ENCODE measurements around the gene MCEE. TPM values are rescaled to one million over a fixed set of nuclear protein-coding genes. Genes with fewer than 3 reads are reported as not detected.
A peak's percentile ranks its signal among the peaks of the same experiment; 100 is the strongest.
"Not testable (repeated sequence)": the region's sequence is repeated elsewhere in the genome, so short reads cannot be mapped to it uniquely, and the experiment has no call there.

The MCEE gene
- total RNA-seq, 1 donor from 2014 or later, result 25.1 TPM

DNA sequence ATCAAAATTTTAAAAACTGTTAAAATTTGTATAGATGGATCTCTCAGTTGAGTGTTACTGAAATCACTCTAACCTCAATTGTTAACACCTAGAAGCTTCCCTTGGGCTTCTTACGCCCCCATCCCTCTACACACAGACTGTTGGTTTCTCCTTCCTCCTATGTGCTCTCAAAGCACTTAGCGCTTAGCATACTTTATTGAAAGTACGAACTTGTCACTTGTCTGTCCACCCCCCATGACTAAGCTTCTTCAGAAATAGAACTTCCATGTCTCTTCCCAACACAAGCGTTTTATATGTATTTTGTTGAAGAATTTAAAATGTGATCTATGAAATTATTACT, 846 bp upstream of the MCEE start:
- ATAC-seq (no peak), DNase-seq (ENCODE audit: low spot score) (no peak)
- intact Hi-C loops (cut with DNase I), result no loop called here

DNA sequence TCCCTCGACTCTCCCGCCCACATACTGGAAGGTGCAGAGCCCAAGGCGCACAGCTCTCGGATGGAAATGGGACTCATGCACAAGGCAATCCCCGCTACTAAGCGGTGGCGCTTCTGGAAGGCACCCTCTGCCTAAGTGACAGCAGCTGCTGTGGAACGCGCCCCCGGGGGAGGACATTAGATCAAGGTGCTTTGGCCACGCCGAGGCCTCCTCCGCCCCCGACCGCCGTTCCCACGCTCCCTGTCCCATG, 202 bp downstream of the MCEE start:
- no peak for DNase-seq (ENCODE audit: low spot score)
- ATAC-seq, result peak; percentile 72
- intact Hi-C loops (cut with DNase I), result no loop called here

DNA sequence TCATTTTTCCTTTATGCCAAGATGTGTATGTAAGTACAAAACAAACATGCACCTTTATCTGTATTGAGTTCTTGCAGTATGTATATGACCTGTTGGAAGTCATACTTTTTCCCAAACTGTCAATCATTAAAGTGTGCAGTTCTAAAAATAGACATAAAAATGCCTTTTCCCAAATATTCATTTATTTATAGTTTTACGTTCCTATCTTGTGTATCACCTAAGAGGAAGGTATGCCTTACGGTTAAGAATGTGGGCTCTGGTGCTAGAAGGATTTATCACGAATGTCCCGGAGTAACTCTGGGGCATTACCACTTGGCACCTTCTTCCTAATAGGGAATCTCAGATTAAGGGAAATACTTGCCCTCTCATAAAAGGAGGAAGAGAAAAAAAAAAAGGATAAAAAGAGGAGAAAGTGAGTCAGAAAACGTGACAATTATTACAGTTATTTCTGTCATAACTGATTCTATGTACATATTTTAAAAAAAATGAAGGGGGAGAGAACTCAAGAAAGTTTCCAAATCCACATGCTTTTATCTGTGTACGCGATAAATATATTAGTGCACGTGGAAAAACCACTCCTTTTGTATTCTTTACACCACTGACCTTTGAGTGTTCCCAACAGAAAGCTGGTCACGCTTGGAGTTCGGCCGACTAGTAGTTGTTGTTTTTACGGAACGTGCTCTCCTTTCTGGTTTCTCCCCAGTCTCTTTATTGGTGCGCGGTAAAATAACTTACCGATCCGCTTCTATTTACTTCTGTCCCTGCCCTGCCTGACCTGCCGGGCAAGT, 721 bp downstream of the MCEE start:
- intact Hi-C loops (cut with DNase I), result no loop called here
- ATAC-seq (no peak), DNase-seq (ENCODE audit: low spot score) (no peak)

DNA sequence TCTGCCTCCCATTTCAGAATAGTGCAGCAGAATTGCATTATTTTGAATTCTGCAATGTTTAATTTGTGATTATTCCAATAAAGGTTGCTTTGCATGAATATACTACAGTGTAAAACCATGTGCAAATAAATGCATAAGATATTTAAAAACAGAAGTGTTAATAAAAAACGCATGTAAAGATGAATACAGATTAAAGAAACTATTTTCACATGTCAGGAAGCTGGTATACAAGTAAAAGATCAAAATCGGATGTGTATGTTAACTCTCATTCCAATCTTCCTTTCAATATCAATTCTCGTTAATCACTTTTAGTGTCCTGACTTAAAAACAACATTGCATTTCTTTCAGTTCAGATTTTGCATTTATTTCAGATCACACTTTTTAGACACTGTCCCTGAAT, 3.1 kb downstream of the MCEE start:
- intact Hi-C loops (cut with DNase I), result no loop called here
- ATAC-seq, result no peak
- no peak for DNase-seq (ENCODE audit: low spot score)

DNA sequence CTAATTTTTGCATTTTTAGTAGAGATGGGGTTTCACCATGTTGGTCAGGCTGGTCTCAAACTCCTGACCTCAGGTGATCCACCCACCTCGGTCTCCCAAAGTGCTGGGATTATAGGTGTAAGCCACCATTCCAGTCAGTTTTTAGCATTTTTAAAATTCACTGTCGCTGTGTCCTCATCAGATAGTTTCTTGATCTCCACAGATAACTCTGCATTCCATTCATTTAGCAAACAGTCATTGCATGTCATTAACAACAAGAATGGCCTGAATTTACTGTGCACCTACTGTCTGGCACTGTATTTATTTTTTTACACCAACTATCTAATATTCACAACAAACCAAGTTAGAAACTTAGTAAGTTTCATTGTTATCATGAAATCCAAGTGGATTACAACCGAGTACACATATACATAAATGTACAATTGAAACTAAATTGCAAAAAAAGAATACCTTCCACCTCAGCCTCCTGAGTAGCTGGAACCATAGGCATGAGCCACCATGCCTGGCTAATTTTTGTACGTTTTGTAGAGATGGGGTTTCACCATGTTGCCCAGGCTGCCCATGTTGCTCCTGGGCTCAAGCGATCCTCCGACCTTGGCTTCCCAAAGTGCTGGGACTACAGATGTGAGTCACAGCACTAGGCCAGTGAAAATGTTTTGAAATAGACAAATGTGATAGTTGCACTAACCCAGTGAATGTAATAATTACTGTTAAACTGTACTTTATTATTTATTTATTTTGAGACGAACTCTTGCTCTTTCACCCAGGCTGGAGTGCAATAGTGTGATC, 4.3 kb downstream of the MCEE start:
- ATAC-seq (no peak), DNase-seq (ENCODE audit: low spot score) (no peak)
- intact Hi-C loops (cut with DNase I), result no loop called here

DNA sequence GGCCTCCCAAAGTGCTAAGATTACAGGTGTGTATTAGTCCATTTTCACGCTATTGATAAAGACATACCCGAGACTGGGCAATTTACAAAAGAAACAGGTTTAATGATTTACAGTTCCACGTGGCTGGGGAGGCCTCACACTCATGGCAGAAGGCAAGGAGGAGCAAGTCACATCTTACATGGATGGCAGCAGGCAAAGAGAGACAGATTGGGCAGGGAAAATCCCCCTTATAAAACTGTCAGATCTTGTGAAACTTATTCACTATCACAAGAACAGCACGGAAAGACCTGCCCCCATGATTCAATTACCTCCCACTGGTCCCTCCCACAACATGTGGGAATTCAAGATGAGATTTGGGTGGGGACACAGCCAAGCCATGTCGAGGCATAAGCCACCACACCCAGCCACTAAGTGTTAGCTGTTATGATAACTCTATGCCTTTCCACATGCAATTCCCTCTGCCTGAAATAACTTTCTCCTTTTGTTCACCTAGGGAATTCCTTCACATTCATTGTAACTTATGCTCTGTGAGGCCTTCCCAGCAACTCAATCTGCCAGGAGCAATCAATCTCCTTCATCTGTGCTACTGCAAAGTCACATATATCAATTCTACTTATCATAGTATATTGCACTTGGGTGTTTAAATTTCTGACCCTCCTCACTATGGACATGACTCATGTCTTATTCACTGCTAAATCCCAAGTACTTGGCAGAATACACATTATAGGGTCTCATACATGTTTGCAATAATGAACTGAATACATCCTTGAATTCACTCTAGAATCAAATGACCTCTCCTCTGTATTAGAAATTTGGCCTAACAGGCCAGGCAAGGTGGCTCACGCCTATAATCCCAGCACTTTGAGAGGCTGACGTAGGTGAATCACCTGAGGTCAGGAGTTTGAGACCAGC, 7.4 kb downstream of the MCEE start:
- DNase-seq (ENCODE audit: low spot score) (no peak), ATAC-seq (no peak)
- intact Hi-C loops (cut with DNase I), result no loop called here

DNA sequence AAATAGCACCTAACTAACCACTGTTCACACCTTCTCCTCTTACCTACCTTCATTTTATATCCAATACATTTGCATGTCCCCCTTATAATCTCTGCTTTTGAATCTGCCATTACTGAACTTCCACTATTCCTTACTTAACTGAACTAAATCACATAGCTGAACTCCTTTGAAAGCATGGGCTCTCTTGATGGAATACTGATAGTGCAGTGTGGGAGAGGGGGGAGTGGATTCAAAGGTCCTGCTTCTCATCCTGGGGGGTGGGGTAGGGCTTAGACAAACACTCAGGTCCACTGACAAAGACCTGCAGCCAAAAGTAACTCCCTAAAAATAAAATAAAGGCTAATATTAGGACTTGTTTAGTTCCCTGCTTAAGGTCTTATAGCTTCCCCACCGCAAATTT, 8.6 kb downstream of the MCEE start:
- DNase-seq (ENCODE audit: low spot score) (no peak), ATAC-seq (no peak)
- intact Hi-C loops (cut with DNase I), result no loop called here

DNA sequence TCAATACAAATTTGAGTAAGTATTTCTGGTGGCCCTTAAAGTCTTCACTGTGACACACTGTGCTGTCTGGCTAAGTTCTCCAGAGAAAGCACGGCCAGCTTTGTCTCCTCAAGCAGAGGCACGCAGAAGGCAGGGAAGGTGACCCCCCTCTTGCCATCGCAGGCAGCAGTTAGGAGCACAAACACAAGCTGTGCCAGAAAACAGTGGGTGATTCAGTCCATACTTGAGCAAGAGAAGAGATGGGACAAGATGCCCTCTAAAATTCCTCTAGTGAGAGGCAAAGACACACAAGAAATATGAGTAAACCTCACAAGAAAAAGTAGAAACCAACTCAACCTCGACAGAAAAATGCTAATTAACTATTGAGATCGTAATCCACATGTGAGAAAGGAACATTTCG, 9.8 kb downstream of the MCEE start:
- no peak for DNase-seq (ENCODE audit: low spot score)
- intact Hi-C loops (cut with DNase I), result no loop called here
- no peak for ATAC-seq

DNA sequence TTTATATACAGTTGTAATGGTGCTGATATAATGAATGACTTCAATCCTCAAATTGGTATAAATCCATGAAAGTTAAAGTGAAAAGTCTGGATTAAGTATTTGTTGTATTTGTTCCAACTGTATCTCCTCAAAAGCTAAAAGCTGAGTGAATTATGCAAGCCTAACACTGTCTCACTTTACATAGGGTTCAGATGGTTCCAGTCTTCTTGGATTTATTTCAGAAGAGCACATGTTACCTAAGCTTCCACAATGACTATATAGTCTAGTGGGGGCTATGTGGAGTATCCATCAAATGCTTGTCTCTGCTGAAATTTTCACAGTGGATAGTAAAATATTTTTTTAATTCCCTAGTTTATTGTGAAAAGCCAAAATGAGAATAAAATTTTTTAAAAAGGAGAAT, 13.0 kb downstream of the MCEE start:
- no peak for DNase-seq (ENCODE audit: low spot score)
- intact Hi-C loops (cut with DNase I), result no loop called here
- no peak for ATAC-seq

DNA sequence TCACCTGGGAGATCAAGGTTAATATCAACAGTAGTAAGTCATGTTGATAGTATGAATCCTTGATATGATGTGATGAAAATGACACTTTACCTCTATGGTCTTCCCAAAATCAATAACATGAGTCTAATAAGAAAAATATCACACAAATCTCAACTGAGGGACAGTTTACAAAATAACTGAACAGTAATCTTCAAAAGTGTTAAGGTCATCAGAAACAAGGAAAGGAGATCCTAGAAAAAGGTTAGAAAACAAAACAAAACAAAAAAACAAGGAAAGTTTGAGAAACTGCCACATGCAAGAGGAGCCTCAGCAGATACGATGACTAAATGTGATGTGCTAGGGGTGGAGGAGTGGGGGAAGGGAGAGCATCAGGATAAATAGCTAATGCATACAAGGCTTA, 16.2 kb downstream of the MCEE start:
- ATAC-seq, result no peak
- DNase-seq (ENCODE audit: low spot score), result no peak
- intact Hi-C loops (cut with DNase I), result no loop called here

DNA sequence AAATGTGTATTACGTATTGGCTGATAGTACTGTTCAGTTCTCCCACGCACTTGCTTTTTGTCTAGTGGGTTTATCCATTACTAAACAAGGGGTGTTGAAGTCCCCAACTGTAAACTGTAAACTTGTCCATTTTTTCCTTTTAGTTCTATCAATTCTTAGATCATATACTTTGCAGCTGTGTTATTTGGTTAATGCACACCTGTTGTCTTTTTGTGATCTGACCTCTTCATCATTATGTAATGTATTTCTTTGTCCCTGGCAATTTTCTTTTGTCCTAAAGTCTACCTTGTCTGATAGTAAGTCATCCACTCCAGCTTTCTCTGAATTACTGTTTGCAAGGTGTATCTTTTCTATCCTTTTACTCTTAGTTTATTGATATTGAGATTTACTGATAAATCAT, 21.9 kb downstream of the MCEE start:
- intact Hi-C loops (cut with DNase I), result no loop called here
- DNase-seq (ENCODE audit: low spot score) (no peak), ATAC-seq (no peak)

DNA sequence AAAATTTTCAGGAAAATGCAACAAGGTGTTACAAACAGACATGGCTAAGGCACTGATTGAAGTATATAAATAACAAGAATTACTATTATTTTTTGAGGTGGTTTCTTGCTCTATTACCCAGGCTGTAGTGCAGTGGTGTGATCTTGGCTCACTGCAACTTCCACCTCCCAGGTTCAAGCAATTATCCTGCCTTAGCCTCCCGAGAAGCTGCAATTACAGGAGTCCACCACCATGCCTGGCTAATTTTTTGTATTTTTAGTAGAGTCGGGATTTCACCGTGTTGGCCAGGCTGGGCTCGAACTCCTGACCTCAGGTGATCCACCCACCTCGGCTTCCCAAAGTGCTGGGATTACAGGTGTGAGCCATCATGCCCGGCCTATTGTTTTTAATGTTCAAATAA, 23.6 kb downstream of the MCEE start:
- DNase-seq (ENCODE audit: low spot score); intact Hi-C loops (cut with DNase I); ATAC-seq: not testable (repeated sequence)

DNA sequence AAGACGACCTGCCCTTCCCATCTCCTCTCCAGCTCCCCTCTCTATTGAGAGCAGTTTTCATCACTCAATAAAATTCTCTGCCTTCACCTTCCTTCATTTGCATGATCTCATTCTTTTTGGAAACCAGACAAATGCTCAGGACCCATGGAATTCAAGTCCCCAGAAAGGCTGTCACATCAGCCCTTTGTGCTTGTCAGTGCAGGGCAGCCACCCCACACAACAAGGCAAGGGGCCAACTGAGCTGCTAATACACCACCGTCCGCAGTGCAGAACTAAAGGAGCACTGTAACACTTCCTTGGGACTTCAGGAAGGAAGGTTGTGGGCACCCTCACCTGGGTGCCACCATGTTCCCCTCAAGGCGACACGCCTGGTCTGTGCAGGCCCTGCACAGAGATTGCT, 26.2 kb downstream of the MCEE start:
- intact Hi-C loops (cut with DNase I), result no loop called here
- no peak for ATAC-seq
- no peak for DNase-seq (ENCODE audit: low spot score)

DNA sequence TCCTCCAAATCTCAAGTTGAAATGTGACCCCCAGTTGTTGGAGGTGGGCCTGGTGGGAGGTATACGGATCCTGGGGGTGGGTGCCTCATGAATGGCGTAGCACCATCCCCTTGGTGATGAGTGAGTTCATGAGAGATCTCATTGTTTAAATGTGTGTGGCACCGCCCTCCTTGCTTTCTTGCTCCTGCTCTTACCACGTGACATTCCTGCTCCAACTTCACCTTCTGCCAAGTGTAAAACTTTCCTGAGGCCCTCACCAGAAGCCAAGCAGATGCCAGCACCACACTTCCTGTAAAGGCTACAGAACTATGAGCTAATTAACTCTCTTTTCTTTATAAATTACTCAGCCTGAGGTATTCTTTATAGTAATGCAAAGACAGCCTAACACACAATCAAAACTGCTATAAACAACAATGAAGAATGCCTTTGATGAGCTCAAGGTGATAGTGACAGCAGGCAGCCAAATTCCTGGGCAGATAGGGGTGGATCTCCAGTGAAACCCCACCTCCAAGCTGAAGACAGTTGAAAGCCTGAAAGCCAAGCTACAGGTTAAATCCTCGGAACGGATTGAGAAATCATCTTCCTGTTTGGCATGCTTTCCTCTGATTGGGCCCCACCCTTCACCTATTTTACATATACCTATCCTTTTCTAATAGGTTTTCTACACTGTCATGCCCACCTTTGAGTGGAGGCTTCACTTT, 26.9 kb downstream of the MCEE start:
- intact Hi-C loops (cut with DNase I), result no loop called here
- ATAC-seq (no peak), DNase-seq (ENCODE audit: low spot score) (no peak)

DNA sequence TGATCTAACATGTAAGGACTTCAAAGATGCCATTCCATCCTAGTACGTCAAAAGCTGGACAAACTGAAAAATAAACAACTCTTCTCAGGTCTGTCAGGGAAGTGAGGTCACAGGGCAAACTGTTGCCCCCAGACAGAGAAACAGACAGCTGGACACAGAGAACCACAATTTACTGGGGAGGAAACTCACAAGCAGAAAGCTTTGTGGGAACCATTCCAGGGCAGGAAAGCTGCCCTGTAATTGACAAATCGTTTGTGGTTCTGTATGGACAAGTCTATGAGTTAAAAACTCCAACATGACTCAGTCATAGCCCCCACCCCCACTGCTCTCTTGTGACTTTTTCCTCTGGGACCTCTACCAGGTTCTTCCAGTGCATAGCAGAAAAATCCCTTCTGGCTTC, 28.4 kb downstream of the MCEE start:
- ATAC-seq (no peak), DNase-seq (ENCODE audit: low spot score) (no peak)
- intact Hi-C loops (cut with DNase I), result no loop called here

DNA sequence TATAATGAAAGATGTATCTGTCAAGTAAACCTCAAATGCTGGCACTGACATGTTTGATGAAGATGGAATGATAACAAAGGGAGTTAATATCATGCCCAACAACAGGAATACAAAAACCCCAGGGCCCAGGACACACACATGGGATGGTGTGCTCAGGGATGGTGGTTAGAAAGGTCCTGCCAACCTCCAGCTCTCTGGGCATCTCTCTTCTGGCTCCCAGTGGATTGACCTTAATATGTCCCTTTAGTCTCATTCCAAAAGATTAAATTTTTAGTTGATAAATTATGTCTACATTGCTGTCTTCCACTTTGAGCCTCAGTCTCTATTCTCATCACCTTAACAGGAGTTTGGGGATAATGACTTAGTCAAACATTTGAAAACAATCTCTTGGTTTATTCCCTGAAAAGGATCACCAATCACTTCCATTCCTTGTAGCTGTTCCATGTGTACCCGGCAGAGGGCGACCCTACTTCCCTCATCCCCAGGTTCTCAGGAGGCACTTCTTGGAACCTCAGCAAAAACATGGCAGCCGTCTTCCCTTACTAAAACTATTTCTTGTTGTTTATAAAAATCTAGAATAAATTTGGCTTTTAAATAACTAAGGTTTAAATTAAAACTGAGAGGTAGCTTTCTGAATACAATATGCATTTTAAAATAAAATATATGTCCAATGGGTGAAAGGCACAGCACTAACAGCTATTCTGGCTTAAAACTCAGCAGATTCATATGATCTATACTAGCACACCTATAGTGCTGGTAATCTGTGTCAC, 29.6 kb downstream of the MCEE start:
- intact Hi-C loops (cut with DNase I), result no loop called here
- peak; percentile 65 for DNase-seq (ENCODE audit: low spot score)
- no peak for ATAC-seq

DNA sequence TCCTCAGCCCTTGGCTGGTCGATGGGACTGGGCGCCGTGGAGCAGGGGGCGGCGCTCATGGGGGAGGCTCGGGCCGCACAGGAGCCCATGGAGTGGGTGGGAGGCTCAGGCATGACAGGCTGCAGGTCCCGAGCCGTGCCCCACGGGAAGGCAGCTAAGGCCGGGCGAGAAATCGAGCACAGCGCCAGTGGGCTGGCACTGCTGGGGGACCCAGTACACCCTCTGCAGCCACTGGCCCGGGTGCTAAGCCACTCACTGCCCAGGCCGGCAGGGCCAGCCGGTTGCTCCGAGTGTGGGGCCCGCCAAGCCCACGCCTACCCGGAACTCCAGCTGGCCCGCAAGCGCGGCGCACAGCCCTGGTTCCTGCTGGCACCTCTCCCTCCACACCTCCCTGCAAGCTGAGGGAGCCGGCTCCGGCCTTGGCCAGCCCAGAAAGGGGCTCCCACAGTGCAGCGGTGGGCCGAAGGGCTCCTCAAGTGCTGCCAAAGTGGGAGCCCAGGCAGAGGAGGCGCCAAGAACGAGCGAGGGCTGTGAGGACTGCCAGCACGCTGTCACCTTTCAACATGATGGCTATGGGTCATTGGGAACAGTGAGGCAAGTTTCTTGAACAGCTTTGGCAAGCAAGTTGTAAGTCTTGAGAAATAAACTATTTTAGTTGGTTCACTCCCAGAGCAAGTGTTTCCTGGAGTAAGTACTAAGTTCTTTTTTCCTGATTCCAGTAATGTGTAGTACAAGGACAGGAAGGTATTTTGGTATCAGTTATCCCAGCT, 37.4 kb downstream of the MCEE start:
- DNase-seq (ENCODE audit: low spot score); intact Hi-C loops (cut with DNase I): not testable (repeated sequence)
- ATAC-seq, result peak; percentile 24

DNA sequence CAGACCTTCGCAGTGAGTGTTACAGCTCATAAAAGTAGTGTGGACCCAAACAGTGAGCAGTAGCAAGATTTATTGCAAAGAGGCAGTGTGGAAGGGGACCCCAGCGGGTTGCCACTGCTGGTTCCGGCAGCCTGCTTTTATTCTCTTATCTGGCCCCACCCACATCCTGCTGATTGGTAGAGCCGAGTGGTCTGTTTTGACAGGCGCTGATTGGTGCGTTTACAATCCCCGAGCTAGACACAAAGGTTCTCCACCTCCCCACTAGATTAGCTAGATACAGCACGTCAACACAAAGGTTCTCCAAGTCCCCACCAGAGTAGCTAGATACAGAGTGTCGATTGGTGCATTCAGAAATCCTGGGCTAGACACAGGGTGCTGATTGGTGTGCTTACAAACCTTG, 38.2 kb downstream of the MCEE start:
- ATAC-seq; DNase-seq (ENCODE audit: low spot score); intact Hi-C loops (cut with DNase I): not testable (repeated sequence)

Measured in sciatic nerve (tissue), 2 donors.